ENCODE results near the gene SLC25A1. TPM values are rescaled to one million over a fixed set of nuclear protein-coding genes. Genes with fewer than 3 reads are reported as not detected.

SLC25A1 gene
- total and polyA plus RNA-seq, 2 of the 4 experiments (the other 2 are of a cell fraction), result 41.0 to 56.5 TPM

DNA sequence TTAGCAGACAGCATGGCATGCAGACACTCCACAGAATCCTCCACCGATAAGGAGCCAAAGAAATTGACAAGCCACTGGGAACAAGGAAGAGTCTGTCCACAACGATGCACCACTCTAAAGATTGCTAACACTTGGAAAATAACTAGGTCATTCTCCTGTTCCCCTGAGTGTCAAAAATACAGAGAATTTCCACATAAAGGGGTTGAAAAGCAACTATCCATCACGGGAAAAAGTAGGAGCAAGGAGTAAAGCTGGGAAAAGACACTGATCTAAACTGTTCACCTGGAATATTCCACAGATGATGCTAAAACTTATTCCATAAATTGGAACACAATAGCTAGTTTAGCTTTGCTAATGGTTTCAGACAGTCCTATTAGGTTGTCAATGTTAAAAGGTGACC is 47.0 kb upstream of the SLC25A1 start:
- H3K56ac ChIP-seq (ENCODE audit: extremely low read depth, insufficient read depth, low read length), result no peak overlapping the region
- no peaks in the 10 kb centered on the region for H3K9me3 ChIP-seq (ENCODE audit: control insufficient read depth, insufficient read depth, low read length)
- no peak overlapping the region for H4K5ac ChIP-seq (ENCODE audit: low read depth, low read length)
- no TSS peak for BruUV-seq (replicated peaks)
- in situ Hi-C loops (cut with MboI; ENCODE audit: low sequenced_read_pairs) (no loop called here), dilution Hi-C loops (cut with HindIII; ENCODE audit: low sequenced_read_pairs, unreplicated experiment) (no loop called here), intact Hi-C loops (cut with micrococcal nuclease) (no loop called here)
- H4K8ac ChIP-seq (ENCODE audit: low read depth in 2 of 2, low read length in 2 of 2), result no peak overlapping the region
- POLR2A ChIA-PET (ENCODE audit: unreplicated experiment), result no interaction called here
- no peak overlapping the region for H4K91ac ChIP-seq (ENCODE audit: insufficient read depth, low read depth, low read length)
- H3K18ac ChIP-seq (ENCODE audit: low read depth, low read length), result no peak overlapping the region
- no peaks in the 10 kb centered on the region for H4K20me1 ChIP-seq (ENCODE audit: insufficient read depth, low read length)
- TF ChIP-seq RFX5 (IDR thresholded peaks at IDR 0.05; ENCODE audit: low read depth, low read length) (no peak), CEBPB (IDR thresholded peaks at IDR 0.05; ENCODE audit: low read depth, low read length) (no peak), BHLHE40 (IDR thresholded peaks at IDR 0.05; ENCODE audit: low read depth, low read length) (no peak), MAFK (IDR thresholded peaks at IDR 0.05; ENCODE audit: low read depth, low read length) (no peak), MXI1 (IDR thresholded peaks at IDR 0.05; ENCODE audit: borderline replicate concordance, low read depth, low read length) (no peak), RCOR1 (IDR thresholded peaks at IDR 0.05; ENCODE audit: insufficient replicate concordance, low read length) (no peak), CHD1 (IDR thresholded peaks at IDR 0.05; ENCODE audit: low read depth, low read length) (no peak), RAD21 (IDR thresholded peaks at IDR 0.05; ENCODE audit: low read length) (no peak), POLR2A (IDR thresholded peaks at IDR 0.05; ENCODE audit: low read depth, low read length) (no peak), NFE2L2 (IDR thresholded peaks at IDR 0.05; ENCODE audit: low read depth, low read length) (no peak), FOS (IDR thresholded peaks at IDR 0.05; ENCODE audit: low read depth, low read length) (no peak), SMC3 (IDR thresholded peaks at IDR 0.05; ENCODE audit: low read depth, low read length) (no peak), ELK1 (IDR thresholded peaks at IDR 0.05; ENCODE audit: borderline replicate concordance, low read depth, low read length) (no peak), USF2 (IDR thresholded peaks at IDR 0.05; ENCODE audit: low read depth, low read length) (no peak)
- no peak for ATAC-seq (ENCODE audit: low read depth)
- H2AK5ac ChIP-seq (ENCODE audit: low read depth, low read length), result no peak overlapping the region
- no peak overlapping the region for H3K14ac ChIP-seq (replicated peaks; ENCODE audit: low read depth, low read length)
- no peak overlapping the region for H2BK120ac ChIP-seq (ENCODE audit: low read depth, low read length)
- H3K27me3 ChIP-seq (ENCODE audit: control insufficient read depth, insufficient read depth, low read length), result no peaks in the 10 kb centered on the region
- H3K9me1 ChIP-seq (ENCODE audit: insufficient read depth, low read length), result peaks cover 7% of the 10 kb centered on the region; the same call in 1 of the 2 replicates
- H3K79me1 ChIP-seq (ENCODE audit: low read depth in 1 of 2, low read length in 2 of 2), result no peaks in the 10 kb centered on the region
- CTCF ChIA-PET, result no interaction called here
- H3K4me2 ChIP-seq (ENCODE audit: low read depth, low read length), result no peak overlapping the region
- WGBS, 2 experiments (ENCODE audit: extremely low coverage in 2 of 2, insufficient read length in 1 of 2), result no CpG with 5 or more reads among the region's 3 CpGs
- peaks cover 35% of the 10 kb centered on the region for H3K36me3 ChIP-seq (ENCODE audit: control insufficient read depth, insufficient read depth, low read length)
- no peak overlapping the region for H2BK15ac ChIP-seq (ENCODE audit: low read depth, low read length)
- H3K4ac ChIP-seq (ENCODE audit: low read depth, low read length), result no peak overlapping the region
- no peak overlapping the region for H3K23ac ChIP-seq (ENCODE audit: low read depth, low read length)
- H2BK20ac ChIP-seq (ENCODE audit: low read depth, low read length), result no peak overlapping the region
- DNase-seq, result no peak
- H3K4me3 ChIP-seq (ENCODE audit: insufficient read depth, low read depth, low read length), result no peak overlapping the region
- H2AFZ ChIP-seq (replicated peaks; ENCODE audit: low read length, poor library complexity), result no peak overlapping the region
- no peaks in the 10 kb centered on the region for H3K4me1 ChIP-seq (ENCODE audit: control insufficient read depth, insufficient read depth, low read length)
- H3K27ac ChIP-seq (ENCODE audit: insufficient read depth, low read length), result no peak overlapping the region
- H2AK9ac ChIP-seq (replicated peaks; ENCODE audit: low read depth, low read length, poor library complexity), result no peak overlapping the region
- no peak overlapping the region for H3K9ac ChIP-seq (ENCODE audit: low read depth, low read length)
- no peak overlapping the region for H2BK5ac ChIP-seq (ENCODE audit: low read depth, low read length, poor library complexity, severe bottlenecking)
